Kidney epithelial cell (primary cell): ENCODE measurements around the gene ITFG2. TPM values are rescaled to one million over a fixed set of nuclear protein-coding genes. Genes with fewer than 3 reads are reported as not detected.

Experiments used
- DNase-seq: peaks from one replicate; pipeline ENCODE4 v3.0.0-alpha.2; 2010; ENCODE audit warnings: low read depth
- H3K27me3 ChIP-seq: 2 replicates; pipeline ENCODE4 v1.6.0; 2011; ENCODE audit warnings: low read length; ENCODE audit not compliant: control insufficient read depth, insufficient read depth
- H3K36me3 ChIP-seq: 2 replicates; pipeline ENCODE4 v1.5.1; 2011; ENCODE audit warnings: low read length; ENCODE audit not compliant: control insufficient read depth, insufficient read depth
- H3K4me3 ChIP-seq: 2 replicates; pipeline ENCODE4 v1.5.1; 2011; ENCODE audit warnings: low read depth, mild to moderate bottlenecking, control low read depth, low read length
- CTCF ChIP-seq: IDR thresholded peaks from 2 replicates; pipeline ENCODE4 v1.5.1; 2011; ENCODE audit warnings: mild to moderate bottlenecking, moderate library complexity, low read length, control low read depth, inconsistent platforms; ENCODE audit not compliant: insufficient read depth, poor library complexity, severe bottlenecking
- total RNA-seq: library from RNA; depleted of rRNA; stranded (reverse); fragments of >200 nt; gene quantifications from 2 replicates; pipeline ENCODE4 v1.2.3, GENCODE V29; 2015

The ITFG2 gene
- total RNA-seq, 1 donor from 2014 or later = 26.1 TPM

GRCh38 chr12:2829275-2829674, 16.8 kb downstream of the ITFG2 start:
- no peak for DNase-seq
- H3K4me3 ChIP-seq = no peak overlapping the region
- H3K27me3 ChIP-seq = no peaks in the 10 kb centered on the region
- H3K36me3 ChIP-seq = no peaks in the 10 kb centered on the region
- no peak for TF ChIP-seq CTCF

- no peak for TF ChIP-seq CTCF
- DNase-seq = no peak
- H3K27me3 ChIP-seq = peaks cover 11% of the 10 kb centered on the region
- no peaks in the 10 kb centered on the region for H3K36me3 ChIP-seq
- no peak overlapping the region for H3K4me3 ChIP-seq
Measured at GRCh38 chr12:2832550-2833127, 20.2 kb downstream of the ITFG2 start.

- no peak for DNase-seq
- TF ChIP-seq CTCF = no peak
- Histone ChIP-seq H3K27me3 (peaks cover 11% of the 10 kb centered on the region), H3K36me3 (no peaks in the 10 kb centered on the region), H3K4me3 (no peak overlapping the region)
Measured at GRCh38 chr12:2833327-2833726, 20.9 kb downstream of the ITFG2 start.

GRCh38 chr12:2833810-2834209, 21.3 kb downstream of the ITFG2 start:
- no peak overlapping the region for H3K4me3 ChIP-seq
- no peak for DNase-seq
- TF ChIP-seq CTCF = no peak
- H3K36me3 ChIP-seq = no peaks in the 10 kb centered on the region
- H3K27me3 ChIP-seq = peaks cover 11% of the 10 kb centered on the region

- Histone ChIP-seq H3K36me3 (no peaks in the 10 kb centered on the region), H3K27me3 (peaks cover 11% of the 10 kb centered on the region), H3K4me3 (no peak within 1 kb of the TSS)
- no peak for DNase-seq
- peak; percentile 17 for TF ChIP-seq CTCF
Measured at GRCh38 chr12:2834581-2835491, 22.4 kb downstream of the ITFG2 start, which contains the start of gene NRIP2. NRIP2 (minus strand) TSS chr12:2835035; CDS start chr12:2834983, 52 bp downstream.
